HG02798 (cell line): ENCODE data around the gene STK31.
"Not testable (repeated sequence)": the region's sequence is repeated elsewhere in the genome, so short reads cannot be mapped to it uniquely, and the experiment has no call there.

Source experiments
- ATAC-seq: cut with Tn5 transposase; IDR thresholded peaks from one replicate; pipeline ENCODE4 v1.9.1; 2021; ENCODE audit warnings: mild to moderate bottlenecking; ENCODE audit not compliant: unreplicated experiment, poor library complexity

Gene STK31

DNA sequence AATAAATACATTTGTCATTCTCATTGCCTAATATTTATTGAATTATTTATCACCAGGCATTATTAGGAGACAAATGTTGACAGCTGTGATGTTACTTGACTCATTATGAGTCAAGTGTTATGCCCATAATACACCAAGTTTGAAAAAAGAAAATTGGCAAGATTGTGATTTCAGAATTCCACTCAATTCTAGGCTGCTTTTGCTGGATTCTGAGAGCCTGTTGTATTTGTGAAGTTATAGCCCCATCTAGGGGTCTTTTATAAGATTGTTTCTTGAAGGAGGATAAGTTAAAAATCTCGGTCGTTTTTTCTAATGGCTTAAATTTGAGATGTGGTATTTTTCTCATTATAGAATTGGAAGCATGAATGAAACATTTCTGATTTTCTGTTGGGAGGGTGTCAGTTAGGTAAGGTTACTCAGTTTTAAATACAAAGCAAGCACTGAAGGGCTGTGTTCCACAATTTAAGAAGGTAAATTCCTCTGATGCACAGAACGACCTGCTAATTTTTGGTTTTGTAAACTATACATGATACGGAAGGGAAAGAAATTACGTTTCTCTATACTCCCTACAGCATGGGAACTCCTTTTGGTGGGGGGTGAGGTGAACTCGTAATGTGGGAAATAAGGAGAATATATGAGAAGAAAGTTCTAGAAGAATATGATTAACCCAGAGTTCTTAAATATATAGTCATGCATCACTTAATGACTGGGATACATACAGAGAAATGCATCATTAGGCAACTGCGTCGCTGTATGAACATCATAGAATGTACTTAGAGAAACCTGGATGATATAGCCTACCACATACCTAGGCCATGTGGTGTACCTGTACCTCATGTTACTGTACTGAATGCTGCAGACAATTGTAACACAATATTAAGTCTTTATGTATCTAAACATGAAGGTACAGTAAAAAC lies 2.6 kb downstream of the STK31 start:
- no peak for ATAC-seq

DNA sequence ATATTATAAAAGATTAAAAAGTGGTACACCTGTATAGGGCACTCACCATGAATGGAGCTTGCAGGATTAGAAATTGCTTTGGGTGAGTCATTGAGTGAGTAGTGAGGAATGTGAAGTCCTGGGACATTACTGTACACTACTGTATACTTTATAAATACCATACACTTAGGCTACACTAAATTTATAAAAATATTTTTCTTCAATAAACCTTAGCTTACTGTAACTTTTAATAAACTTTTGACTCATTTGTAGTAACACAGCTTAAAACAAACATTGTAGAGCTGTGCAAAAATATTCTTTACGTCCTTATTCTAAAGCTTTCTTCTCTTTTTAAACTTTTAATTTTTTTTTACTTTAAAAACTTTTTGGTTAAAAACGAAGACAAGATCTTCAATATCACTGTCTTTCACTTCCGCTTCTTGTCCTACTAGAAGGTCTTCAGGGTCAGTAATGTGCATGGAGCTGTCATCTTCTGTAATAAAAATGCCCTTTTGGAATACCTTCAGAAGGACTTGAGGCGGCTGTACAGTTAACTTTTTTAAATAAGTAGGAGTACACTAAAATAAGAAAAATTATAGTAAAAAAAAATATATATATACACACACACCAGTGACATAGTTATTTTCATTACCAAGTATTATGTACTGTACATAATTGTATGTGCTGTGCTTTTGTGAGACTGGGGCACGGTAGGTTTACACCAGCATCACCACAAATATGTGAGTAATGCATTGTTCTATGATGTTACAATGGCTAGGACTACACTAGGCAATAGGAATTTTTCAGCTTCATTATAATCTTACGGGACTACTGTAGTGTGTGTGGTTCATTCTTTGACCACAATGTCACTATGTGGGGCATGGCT lies 3.5 kb downstream of the STK31 start:
- no peak for ATAC-seq

DNA sequence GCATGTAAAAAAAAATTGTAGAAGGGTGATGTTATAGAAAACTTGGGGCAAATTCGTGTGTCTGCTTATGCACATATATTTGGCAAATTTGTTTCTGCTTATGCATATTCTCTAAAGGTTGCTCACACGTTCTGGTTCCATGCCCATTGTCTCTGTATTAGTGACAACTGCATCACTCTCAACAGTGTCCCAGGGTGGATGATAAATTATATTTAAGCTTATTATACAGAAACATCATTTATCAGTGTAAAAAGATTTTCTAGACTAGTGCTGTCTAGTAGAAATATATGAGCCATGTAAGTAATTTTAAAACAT lies 4.1 kb downstream of the STK31 start:
- no peak for ATAC-seq

DNA sequence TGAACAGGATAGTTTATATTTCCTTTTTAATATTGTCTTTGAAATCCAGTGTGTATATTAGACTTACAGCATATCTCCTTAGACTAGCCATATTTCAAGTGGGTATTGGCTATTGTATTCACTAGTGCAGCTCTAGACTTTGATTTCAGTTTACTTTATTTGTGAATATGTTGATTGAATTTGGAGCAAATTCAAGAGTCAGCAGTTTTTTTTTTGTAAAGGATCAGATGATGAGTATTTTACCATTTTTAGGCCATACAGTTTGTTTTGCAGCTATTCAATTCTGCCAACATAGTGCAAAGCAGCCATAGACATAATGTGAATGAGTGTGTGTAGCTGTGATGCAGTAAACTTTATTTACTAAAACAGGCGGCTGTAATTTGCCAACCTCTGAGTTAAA lies 4.6 kb downstream of the STK31 start:
- ATAC-seq = no peak

DNA sequence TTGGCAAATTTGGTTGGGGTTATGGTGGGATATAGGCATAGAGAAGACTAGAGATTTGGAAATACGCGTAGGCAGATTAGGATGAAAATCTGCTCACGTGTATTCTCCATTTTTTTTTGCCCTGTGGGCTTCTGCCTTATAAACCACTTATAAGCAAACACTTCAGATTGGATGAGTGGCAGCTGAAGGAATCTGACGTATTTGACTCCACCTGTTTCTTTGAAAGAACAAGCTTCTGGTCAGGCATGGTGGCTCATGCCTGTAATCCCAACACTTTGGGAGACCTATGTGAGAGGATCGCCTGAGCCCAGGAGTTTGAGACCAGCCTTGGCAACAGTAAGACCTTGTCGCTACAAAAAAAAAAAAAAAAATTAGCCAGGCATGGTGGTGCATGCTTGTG lies 5.1 kb downstream of the STK31 start:
- ATAC-seq = no peak

DNA sequence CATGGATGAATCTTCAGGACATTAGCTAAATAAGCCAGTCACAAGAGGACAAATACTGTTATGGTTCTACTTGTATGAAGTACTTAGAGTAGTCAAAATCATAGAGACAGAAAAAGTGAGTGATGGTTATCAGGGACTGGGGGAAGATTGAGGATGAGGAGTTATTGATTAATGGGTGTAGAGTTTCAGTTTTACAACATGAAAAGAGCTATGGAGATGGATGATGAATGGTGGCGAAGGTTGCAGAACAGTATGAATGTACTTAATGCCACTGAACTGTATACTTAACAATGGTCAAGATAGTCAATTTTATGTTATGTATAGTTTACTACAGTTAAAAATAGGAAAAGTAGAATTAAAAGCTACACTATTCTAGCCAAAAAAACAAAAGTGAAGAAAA lies 7.8 kb downstream of the STK31 start:
- no peak for ATAC-seq

DNA sequence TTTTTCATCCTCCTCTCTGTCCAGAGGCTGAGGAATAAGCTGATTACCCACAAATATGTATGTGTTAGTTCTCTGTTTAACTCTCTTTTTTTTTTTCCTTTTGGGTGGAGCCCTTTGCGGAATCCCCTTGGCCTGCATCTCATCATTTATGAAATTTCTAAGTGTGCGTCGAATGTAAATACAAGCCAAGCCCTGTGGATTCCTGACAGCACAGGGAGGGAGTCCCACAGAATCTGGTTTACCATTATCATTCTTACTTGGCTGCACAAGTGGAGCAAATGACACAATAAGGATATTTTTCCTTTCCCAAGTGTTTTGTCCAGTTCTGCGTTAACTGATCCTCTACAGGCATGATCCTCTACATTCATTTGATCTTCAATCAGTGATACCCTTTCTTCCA lies 11.4 kb downstream of the STK31 start:
- no peak for ATAC-seq

DNA sequence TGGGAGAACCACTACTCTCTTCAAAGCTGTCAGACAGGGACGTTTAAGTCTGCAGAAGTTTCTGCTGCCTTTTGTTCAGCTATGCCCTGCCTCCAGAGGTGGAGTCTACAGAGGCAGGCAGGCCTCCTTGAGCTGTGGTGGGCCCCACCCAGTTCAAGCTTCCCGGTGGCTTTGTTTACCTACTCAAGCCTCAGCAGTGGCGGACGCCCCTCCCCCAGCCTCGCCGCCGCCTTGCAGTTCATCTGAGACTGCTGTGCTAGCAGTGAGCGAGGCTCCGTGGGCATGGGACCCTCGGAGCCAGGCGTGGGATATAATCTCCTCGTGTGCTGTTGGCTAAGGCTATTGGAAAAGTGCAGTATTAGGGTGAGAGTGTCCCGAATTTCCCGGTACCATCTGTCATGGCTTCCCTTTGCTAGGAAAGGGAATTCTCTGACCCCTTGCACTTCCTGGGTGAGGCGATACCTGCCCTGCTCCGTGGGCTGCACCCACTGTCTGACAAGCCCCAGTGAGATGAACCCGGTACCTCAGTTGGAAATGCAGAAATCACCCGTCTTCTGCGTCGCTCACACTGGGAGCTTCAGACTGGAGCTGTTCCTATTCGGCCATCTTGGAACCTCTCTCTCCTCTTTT lies 12.7 kb downstream of the STK31 start:
- ATAC-seq = not testable (repeated sequence)

DNA sequence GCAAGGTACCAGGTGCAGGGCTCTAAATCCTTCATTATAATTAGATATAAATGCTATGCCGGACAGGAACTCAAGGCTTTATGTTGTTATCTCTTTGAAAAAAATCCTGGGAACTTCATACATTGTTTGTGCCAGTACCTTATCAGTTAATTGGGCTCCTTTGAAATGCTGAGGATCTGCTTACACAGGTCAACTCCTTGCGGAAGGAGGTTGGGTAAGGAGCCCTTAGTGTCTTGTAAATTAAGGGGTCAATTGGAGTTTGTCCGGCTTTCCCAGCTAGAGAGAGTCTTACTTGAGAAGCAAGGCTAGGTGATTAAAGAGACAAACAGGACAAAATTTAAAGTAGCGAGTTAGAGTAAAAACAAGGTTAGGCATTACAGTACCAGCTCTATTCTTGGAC lies 14.1 kb downstream of the STK31 start:
- ATAC-seq = not testable (repeated sequence)

DNA sequence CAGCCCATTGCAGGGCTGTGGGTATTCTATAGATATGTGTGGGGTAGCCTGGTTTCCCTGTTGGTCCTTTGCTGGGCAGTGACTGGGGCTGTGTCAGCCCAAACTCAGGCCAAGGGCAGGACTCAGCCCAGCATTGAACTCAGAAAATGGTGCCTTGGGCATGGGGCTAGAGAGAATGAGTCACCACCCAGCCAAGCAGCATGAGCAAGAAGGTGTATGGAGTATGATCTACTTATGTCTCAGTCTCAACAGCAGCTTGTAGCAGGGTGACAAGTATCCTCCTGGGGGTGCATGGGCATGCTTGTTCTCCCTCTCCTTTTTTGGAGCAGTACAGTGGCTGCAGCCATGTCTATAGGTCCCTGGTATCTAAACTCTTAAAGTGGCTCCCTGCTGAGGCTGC lies 32.0 kb downstream of the STK31 start:
- ATAC-seq = no peak

DNA sequence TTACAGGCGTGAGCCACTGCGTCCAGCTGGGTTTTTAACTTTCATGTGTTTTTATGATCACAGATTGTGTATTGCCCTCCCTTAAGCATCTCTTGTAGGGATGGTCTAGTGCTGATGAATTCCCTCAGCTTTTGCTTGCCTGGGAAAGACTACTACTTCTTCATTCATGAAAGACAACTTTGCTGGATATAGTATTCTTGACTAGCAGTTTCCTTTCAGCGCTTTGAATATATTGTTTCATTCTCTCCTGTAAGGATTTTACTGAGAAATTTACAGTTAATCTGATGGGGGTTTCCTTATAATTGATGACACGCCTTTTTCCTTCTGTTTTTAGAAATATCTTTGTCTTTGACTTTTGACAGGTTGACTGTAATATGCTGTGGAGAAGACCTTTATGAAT lies 33.2 kb downstream of the STK31 start:
- ATAC-seq = no peak

DNA sequence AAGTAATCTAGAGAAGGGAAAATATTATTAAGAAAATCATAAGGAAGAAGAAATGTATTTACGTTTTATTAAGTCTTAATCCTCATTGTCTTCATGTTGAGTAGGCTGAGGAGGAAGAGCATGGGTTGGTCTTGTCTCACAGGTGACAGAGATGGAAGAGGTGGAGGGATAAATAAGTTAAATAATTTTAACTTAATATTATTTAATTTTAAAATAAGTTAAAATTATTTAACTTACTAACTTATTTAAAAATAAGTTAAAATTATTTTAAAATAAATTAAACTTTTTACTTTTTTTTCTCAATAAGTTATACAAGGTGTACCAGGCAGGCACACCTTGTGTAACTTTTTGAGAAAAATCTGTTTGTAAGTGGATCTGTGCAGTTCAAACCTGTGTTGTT lies 36.6 kb downstream of the STK31 start:
- no peak for ATAC-seq

DNA sequence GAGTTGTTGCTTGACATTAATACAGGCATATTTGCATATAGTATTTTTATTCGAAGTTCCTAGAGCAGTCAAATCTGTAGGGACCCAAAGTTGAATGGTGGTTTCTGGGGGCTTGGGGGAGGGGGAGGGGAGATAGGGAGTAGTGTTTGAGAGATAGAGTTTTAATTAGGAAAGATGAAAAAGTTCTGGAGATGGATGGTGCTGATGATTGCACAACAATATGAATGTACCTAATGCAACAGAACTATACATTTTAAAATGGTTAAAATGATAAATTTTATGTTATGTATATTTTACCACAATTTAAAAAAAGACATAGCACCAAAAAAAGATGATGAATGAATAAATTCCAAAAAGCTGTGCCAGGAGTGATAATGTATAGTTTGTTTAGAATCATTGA lies 41.8 kb downstream of the STK31 start:
- no peak for ATAC-seq

DNA sequence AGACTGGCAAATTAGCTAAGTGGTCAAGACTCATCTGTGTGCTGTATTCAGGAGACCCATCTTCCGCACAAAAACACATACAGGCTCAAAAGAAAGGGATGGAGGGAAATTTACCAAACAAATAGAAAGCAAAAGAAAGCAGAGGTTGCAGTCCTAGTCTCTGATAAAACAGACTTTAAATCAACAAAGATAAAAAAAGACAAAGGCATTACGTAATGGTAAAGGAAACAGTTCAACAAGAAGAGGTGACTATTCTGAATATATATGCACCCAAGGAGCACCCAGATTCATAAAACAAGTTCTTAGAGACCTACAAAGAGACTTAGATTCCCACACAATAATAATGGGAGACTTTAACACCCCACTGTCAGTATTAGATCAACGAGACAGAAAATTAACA lies 48.8 kb downstream of the STK31 start:
- ATAC-seq = not testable (repeated sequence)

DNA sequence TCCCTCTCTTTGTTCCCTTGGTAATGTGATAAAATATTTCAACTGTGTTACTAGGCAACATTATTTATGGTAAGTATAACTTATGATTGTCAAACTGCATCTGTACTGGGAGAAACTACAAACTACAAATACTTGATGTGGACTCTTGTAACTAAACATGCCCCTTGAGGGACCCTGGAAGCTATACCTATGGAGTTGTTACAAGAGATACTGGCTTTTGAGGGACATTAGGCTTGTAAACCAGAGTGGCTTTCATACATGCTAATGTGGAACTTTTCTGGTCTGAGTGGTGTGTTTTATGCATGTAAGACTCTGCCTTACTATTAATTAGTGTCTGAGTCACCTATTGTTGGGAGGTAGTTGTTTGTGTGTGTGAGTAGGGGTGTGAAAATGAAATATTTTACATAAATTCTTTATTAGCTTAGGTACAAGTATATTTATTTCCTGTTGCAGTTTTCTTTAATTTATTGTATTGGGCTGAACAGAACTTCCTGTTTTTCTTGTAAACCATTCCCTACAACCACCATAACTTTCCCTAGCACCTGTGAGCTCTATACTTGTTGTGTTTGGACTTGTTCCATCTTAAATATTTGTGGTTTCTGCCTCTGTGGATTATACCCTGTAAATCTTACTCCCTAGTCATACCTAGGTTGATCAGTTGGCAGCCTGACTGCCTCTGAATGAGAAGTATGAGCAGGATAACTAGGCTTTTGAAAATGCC lies 49.8 kb downstream of the STK31 start:
- ATAC-seq = no peak

DNA sequence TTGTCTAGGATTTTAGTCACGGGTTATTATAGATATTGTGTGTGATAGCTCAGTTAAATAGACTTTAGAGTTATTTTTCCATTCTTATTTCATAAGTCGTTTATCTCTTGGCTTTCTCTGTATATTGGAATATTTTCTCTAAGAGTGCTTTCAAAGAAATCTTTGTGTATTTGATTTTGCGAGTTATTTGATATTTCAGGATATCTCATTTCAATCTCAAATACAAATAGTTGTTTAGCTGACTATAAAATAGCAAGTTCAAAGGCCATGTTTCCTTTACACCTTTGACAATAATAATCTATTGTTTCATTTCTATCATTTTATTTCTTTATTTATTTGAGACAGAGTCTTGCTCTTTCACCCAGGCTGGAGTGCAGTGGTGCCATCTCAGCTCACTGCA lies 55.9 kb downstream of the STK31 start:
- ATAC-seq = no peak

DNA sequence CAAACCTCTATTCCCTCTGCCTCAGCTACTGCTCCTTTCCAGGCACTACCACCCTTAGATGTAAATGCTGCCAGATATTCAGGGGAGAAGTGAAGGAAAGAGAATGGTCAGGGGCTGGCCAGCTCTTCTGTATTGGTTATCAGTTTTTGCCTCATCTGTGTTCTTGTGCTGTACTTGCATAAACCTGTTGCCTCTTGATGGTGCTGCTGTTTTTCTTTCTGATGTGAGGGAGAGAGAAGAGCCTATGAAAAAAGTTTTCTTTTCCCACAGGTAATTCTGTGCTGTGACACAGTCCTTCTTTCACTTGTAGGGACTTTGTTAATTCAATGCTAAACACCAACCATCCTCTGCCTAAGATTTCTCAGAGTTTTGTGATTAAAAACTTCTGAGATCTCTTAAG lies 57.5 kb downstream of the STK31 start:
- ATAC-seq = no peak

DNA sequence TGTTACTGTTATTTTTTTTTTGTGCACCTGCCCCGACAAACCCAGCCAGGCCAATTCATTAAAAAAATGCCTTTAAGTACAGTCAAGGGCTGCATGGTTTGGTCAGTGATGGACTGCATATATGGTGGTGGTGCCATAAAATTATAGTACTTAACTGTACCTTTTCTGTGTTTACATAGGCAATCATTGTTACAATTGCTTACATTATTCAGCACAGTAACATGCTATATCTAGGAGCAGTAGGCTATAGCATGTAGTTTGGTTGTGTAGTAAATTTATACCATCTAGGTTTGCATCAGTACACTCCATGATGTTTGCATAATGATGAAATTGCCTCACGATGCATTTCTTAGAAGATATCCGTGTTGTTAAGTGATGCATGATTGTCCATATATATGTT lies 58.0 kb downstream of the STK31 start:
- no peak for ATAC-seq

DNA sequence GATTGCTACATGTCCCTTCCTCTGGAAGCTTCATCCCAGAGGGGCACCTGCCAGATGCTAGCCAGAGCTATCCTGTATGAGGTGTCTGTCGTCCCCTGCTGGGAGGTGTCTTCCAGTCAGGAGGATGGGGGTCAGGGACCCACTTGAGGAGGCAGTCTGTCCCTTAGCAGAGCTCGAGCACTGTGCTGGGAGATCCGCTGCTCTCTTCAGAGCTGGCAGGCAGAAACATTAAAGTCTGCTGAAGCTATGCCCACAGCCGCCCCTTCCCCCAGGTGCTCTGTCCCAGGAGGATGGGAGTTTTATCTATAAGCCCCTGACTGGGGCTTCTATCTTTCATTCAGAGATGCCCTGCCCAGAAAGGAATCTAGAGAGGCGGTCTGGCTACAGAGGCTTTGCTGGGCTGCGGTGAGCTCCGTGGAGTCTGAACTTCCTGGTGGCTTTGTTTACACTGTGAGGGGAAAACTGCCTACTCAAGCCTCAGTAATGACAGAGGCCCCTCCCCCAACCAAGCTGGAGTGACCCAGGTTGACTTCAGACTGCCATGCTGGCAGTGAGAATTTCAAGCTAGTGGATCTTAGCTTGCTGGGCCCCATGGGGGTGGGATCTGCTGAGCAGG lies 69.3 kb downstream of the STK31 start:
- not testable (repeated sequence) for ATAC-seq

DNA sequence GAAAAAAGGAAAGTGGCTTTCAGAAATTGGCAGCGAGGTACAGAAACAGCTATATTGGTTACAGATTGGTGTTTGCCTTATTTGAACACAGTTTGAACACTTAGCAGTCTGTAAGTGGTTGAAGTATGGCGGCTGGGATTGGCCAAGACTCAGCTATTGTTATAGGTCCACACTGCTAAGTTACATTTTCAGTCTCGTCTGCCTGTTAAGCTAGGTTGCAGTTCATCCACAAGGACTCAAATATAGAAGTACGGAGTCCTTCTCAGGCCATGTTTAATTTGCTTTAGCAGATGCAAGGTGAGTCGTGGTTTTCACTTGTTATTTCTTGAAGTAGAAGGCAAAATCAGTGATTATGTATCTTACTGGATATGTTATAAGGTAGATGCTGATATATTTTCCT lies 73.1 kb downstream of the STK31 start:
- no peak for ATAC-seq
